CD14-positive monocyte (primary cell): ENCODE data around the gene TRPV2. TPM values are rescaled to one million over a fixed set of nuclear protein-coding genes. Genes with fewer than 3 reads are reported as not detected.

Experiments used
- DNase-seq, 3 donors: peaks; one replicate each; pipeline ENCODE4 v3.0.0-alpha.2; 2011 to 2022
- H2AFZ ChIP-seq: 2 replicates; pipeline ENCODE4 v1.6.0; 2012; ENCODE audit warnings: mild to moderate bottlenecking, low read depth, low read length, inconsistent platforms; ENCODE audit not compliant: insufficient read depth, poor library complexity, severe bottlenecking
- H3K27ac ChIP-seq, 2 donors: 1 replicate in 1 of 2; 2 replicates in 1 of 2; pipeline ENCODE4 v1.5.1; 2012 to 2013; ENCODE audit warnings: low read length in 2 of 2, control low read depth in 1 of 2, inconsistent platforms in 1 of 2, low read depth in 1 of 2, mild to moderate bottlenecking in 1 of 2
- H3K27me3 ChIP-seq, 2 donors: one replicate each; pipeline versions ENCODE4 v1.6.0 to v1.6.1; 2011 to 2013; ENCODE audit warnings: low read length in 2 of 2; ENCODE audit not compliant: control insufficient read depth in 2 of 2, insufficient read depth in 2 of 2
- H3K36me3 ChIP-seq, 2 donors: replicated peaks in 1 of 2; 1 replicate in 1 of 2; 2 replicates in 1 of 2; pipeline versions ENCODE4 v1.5.1 to v1.6.1; 2012 to 2013; ENCODE audit warnings: low read length in 2 of 2, control low read depth in 1 of 2, inconsistent platforms in 1 of 2, mild to moderate bottlenecking in 1 of 2; ENCODE audit not compliant: insufficient read depth in 2 of 2, control insufficient read depth in 1 of 2
- H3K4me1 ChIP-seq, 2 donors: 1 replicate in 1 of 2; 2 replicates in 1 of 2; pipeline versions ENCODE4 v1.5.1 to v1.6.1; 2012 to 2013; ENCODE audit warnings: low read length in 2 of 2, control low read depth in 1 of 2, inconsistent platforms in 1 of 2, mild to moderate bottlenecking in 1 of 2, moderate library complexity in 1 of 2; ENCODE audit not compliant: insufficient read depth in 2 of 2, control insufficient read depth in 1 of 2
- H3K4me2 ChIP-seq: replicated peaks from 2 replicates; pipeline ENCODE3; 2012; ENCODE audit warnings: low read length, moderate library complexity, mild to moderate bottlenecking; ENCODE audit not compliant: poor library complexity, severe bottlenecking; ENCODE audit errors: extremely low read depth
- H3K4me3 ChIP-seq, 3 experiments: fragments of 200-600 bp in 1 of 3; sonication (generic) in 1 of 3; replicated peaks in 1 of 3; 1 replicate in 2 of 3; 2 replicates in 1 of 3; pipeline ENCODE4 v1.5.1; 2011 to 2013; ENCODE audit warnings: low read length in 3 of 3, mild to moderate bottlenecking in 3 of 3, control low read depth in 2 of 3, low read depth in 2 of 3, inconsistent platforms in 1 of 3, moderate library complexity in 1 of 3
- H3K79me2 ChIP-seq: 2 replicates; pipeline ENCODE4 v1.6.0; 2012; ENCODE audit warnings: mild to moderate bottlenecking, control low read depth, inconsistent platforms, low read length, moderate library complexity; ENCODE audit not compliant: insufficient read depth
- H3K9ac ChIP-seq: 2 replicates; pipeline ENCODE4 v1.6.0; 2017; ENCODE audit warnings: low read length, mild to moderate bottlenecking; ENCODE audit not compliant: insufficient read depth, poor library complexity, severe bottlenecking
- H3K9me3 ChIP-seq, 2 donors: replicated peaks in 1 of 2; 1 replicate in 1 of 2; 2 replicates in 1 of 2; pipeline versions ENCODE4 v1.5.1 to v1.6.1; 2012 to 2013; ENCODE audit warnings: low read length in 2 of 2, control low read depth in 1 of 2; ENCODE audit not compliant: control insufficient read depth in 1 of 2, insufficient read depth in 1 of 2
- H4K20me1 ChIP-seq: 2 replicates; pipeline ENCODE4 v1.6.0; 2012; ENCODE audit warnings: mild to moderate bottlenecking, low read length, control low read depth, moderate library complexity; ENCODE audit not compliant: insufficient read depth
- H3K27ac Mint-ChIP-seq, 7 donors: one replicate each; pipeline ENCODE4 v1.8.0; 2020; ENCODE audit warnings: mild to moderate bottlenecking in 7 of 7, mixed read lengths in 7 of 7, moderate library complexity in 6 of 7, inconsistent platforms in 2 of 7
- H3K27me3 Mint-ChIP-seq, 3 donors: one replicate each; pipeline ENCODE4 v1.8.0; 2021 to 2022; ENCODE audit warnings: low read depth in 3 of 3, mild to moderate bottlenecking in 3 of 3, mixed read lengths in 3 of 3, moderate library complexity in 3 of 3, inconsistent platforms in 1 of 3
- H3K36me3 Mint-ChIP-seq, 2 donors: one replicate each; pipeline ENCODE4 v1.8.0; 2020; ENCODE audit warnings: mixed read lengths in 2 of 2, inconsistent platforms in 1 of 2, mild to moderate bottlenecking in 1 of 2
- H3K4me1 Mint-ChIP-seq: one replicate; pipeline ENCODE4 v1.8.0; 2020; ENCODE audit warnings: mild to moderate bottlenecking, mixed read lengths
- H3K4me3 Mint-ChIP-seq, 2 donors: one replicate each; pipeline ENCODE4 v1.8.0; 2020; ENCODE audit warnings: mild to moderate bottlenecking in 2 of 2, mixed read lengths in 2 of 2, moderate library complexity in 1 of 2
- H3K9me3 Mint-ChIP-seq, 7 donors: one replicate each; pipeline ENCODE4 v1.8.0; 2020 to 2022; ENCODE audit warnings: mixed read lengths in 7 of 7, mild to moderate bottlenecking in 6 of 7, moderate library complexity in 6 of 7, inconsistent platforms in 2 of 7
- CTCF ChIP-seq: fragments of 200-600 bp; IDR thresholded peaks from one replicate; pipeline ENCODE4 v1.8.0; 2022; ENCODE audit warnings: antibody characterized with exemption, mild to moderate bottlenecking
- WGBS: methylation state at CpG from one replicate; pipeline ENCODE4 v1.1.5; 2013; ENCODE audit warnings: missing lambda C conversion rate; ENCODE audit not compliant: insufficient coverage; 5-methylcytosine and 5-hydroxymethylcytosine counted together
- intact Hi-C, 2 donors: fragments of 100-400 bp; cut with micrococcal nuclease; formaldehyde crosslinking; loops; one replicate each; pipeline versions ENCODE4 v1.15.0 to v1.15.1; 2023
- polyA plus RNA-seq, 3 donors: library from polyadenylated mRNA; depleted of rRNA in 1 of 3; unstranded in 2 of 3; stranded (reverse) in 1 of 3; fragments of 300-500 nt in 2 of 3; fragments of >200 nt in 1 of 3; fragmentation: Illumina TruSeq in 2 of 3; gene quantifications; 1 replicate in 2 of 3; 2 replicates in 1 of 3; pipeline ENCODE4 v1.2.3, GENCODE V29; 2012 to 2021

The TRPV2 gene
- polyA plus RNA-seq, 3 donors, result 51.4 to 66.3 (median 58.2) TPM

DNA sequence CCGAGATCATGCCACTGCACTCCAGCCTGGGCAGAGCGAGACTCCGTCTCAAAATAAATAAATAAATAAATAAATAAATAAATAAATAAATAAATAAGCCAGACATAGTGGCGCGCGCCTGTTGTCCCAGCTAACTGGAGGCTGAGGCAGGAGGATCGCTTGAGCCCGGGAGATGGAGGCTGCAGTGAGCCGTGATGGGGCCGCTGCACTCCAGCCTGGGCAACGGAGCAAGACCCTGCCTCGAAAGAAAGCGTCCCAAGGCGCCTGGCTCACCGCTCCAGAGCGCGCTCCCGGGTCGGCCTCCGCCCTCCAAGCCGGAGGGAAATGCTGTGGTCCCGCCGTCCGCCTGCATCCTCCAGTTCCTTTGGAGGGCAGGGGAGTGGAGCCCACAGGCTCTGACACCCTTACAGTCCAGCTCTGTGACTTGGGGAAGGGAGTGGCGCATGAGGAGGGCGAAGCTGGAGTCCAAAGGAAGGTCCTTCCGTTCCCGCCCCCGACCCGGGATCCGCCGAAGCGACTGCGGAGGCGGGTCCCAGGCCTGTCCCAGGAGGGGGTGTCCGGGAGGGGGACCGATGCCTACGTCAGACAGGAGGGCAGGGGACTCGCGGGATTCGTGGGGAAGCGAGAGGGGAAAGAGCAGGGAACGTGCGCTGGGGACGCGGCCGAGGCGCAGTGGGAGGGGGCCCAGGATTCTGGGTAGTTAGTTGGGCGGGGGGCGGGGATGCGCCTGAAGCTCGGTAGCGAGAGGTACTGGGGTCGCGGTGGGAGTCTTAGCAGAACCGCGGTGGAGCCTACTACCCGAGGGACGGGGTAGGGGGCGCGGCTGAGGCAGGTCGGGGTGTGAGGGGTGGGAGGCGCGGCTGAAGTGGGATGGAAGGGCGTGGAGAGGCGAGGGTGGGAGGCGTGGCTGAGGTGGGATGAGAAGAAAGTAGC is 8.4 kb upstream of the TRPV2 start:
- H3K79me2 ChIP-seq, result no peaks in the 10 kb centered on the region
- peak overlapping the region; percentile 77 for H3K4me2 ChIP-seq
- 4% methylated on average over 53 of the region's 67 CpGs for WGBS
- peak overlapping the region; percentile 63 to 83 for H3K4me3 Mint-ChIP-seq
- H3K9ac ChIP-seq, result peak overlapping the region; percentile 24
- H3K4me1 ChIP-seq, result peaks cover 18 to 19% of the 10 kb centered on the region in 2 donors
- intact Hi-C loops, result no loop called here
- peaks cover 23% of the 10 kb centered on the region for H3K4me1 Mint-ChIP-seq
- H3K27me3 ChIP-seq, result peaks cover 0 to 13% of the 10 kb centered on the region in 2 donors
- H3K27me3 Mint-ChIP-seq, result peaks cover 11 to 31% (median 18%) of the 10 kb centered on the region in 3 donors
- H2AFZ ChIP-seq, result peak overlapping the region; percentile 85
- no peaks in the 10 kb centered on the region for H4K20me1 ChIP-seq
- H3K27ac Mint-ChIP-seq, result no peak overlapping the region
- H3K36me3 ChIP-seq, result no peaks in the 10 kb centered on the region
- H3K4me3 ChIP-seq, result peak overlapping the region in 2 of 3 experiments; percentile 37 to 68
- H3K9me3 ChIP-seq, result no peaks in the 10 kb centered on the region
- TF ChIP-seq CTCF, result no peak
- H3K9me3 Mint-ChIP-seq, result peaks cover 0 to 5% (median 2%) of the 10 kb centered on the region in 7 donors
- no peak for DNase-seq
- no peak overlapping the region for H3K27ac ChIP-seq
- H3K36me3 Mint-ChIP-seq, result no peaks in the 10 kb centered on the region

- Mint-ChIP-seq H3K27ac (peak overlapping the region in 4 of 7 donors; percentile 26 to 66 (median 44)), H3K9me3 (peaks cover 0 to 5% (median 2%) of the 10 kb centered on the region in 7 donors), H3K4me1 (peaks cover 23% of the 10 kb centered on the region), H3K27me3 (peaks cover 11 to 31% (median 18%) of the 10 kb centered on the region in 3 donors), H3K36me3 (no peaks in the 10 kb centered on the region), H3K4me3 (peak overlapping the region in 1 of 2 donors; percentile 13)
- no peak overlapping the region for H3K9ac ChIP-seq
- H3K4me2 ChIP-seq, result peak overlapping the region; percentile 26
- no peak overlapping the region for H2AFZ ChIP-seq
- no peaks in the 10 kb centered on the region for H3K36me3 ChIP-seq
- 21% methylated on average over 12 of the region's 14 CpGs for WGBS
- intact Hi-C loops, result no loop called here
- no peaks in the 10 kb centered on the region for H4K20me1 ChIP-seq
- no peaks in the 10 kb centered on the region for H3K9me3 ChIP-seq
- H3K4me1 ChIP-seq, result peaks cover 18 to 19% of the 10 kb centered on the region in 2 donors
- no peak overlapping the region for H3K4me3 ChIP-seq
- no peak for TF ChIP-seq CTCF
- H3K27me3 ChIP-seq, result peaks cover 0 to 13% of the 10 kb centered on the region in 2 donors
- no peaks in the 10 kb centered on the region for H3K79me2 ChIP-seq
- H3K27ac ChIP-seq, result no peak overlapping the region
- DNase-seq, result peak in 2 of 3 donors; percentile 49 to 51
These were observed 7.3 kb upstream of the TRPV2 start for GRCh38 chr17:16407911-16408588.
